GM21515 (cell line): ENCODE data around the gene RALGAPA1.
"Not testable (repeated sequence)": the region's sequence is repeated elsewhere in the genome, so short reads cannot be mapped to it uniquely, and the experiment has no call there.

ENCODE experiments used
- ATAC-seq: cut with Tn5 transposase; IDR thresholded peaks from one replicate; pipeline ENCODE4 v1.9.1; 2021; ENCODE audit not compliant: unreplicated experiment

Gene RALGAPA1

GRCh38 chr14:35704793-35705493 is 104.2 kb downstream of the RALGAPA1 start:
- no peak for ATAC-seq

- ATAC-seq, result no peak
These were observed 107.6 kb downstream of the RALGAPA1 start for GRCh38 chr14:35701531-35701930.

GRCh38 chr14:35699791-35700444 is 109.2 kb downstream of the RALGAPA1 start:
- ATAC-seq, result no peak

- ATAC-seq, result no peak
These were observed 112.5 kb downstream of the RALGAPA1 start for GRCh38 chr14:35696575-35696974.

- ATAC-seq, result no peak
These were observed 113.0 kb downstream of the RALGAPA1 start for GRCh38 chr14:35696119-35696518.

- no peak for ATAC-seq
These were observed 113.4 kb downstream of the RALGAPA1 start for GRCh38 chr14:35695647-35696046.

- ATAC-seq, result no peak
These were observed 114.0 kb downstream of the RALGAPA1 start for GRCh38 chr14:35695072-35695471.

GRCh38 chr14:35689000-35689460 is 120.1 kb downstream of the RALGAPA1 start:
- ATAC-seq, result no peak

GRCh38 chr14:35688126-35688826 is 120.8 kb downstream of the RALGAPA1 start:
- ATAC-seq, result no peak

- ATAC-seq, result no peak
These were observed 121.7 kb downstream of the RALGAPA1 start for GRCh38 chr14:35687335-35687939.

GRCh38 chr14:35683688-35684087 is 125.4 kb downstream of the RALGAPA1 start:
- not testable (repeated sequence) for ATAC-seq

- no peak for ATAC-seq
These were observed 126.3 kb downstream of the RALGAPA1 start for GRCh38 chr14:35682802-35683201.

- ATAC-seq, result no peak
These were observed 130.6 kb downstream of the RALGAPA1 start for GRCh38 chr14:35678403-35679028.

- ATAC-seq, result no peak
These were observed 139.3 kb downstream of the RALGAPA1 start for GRCh38 chr14:35669782-35670181.

GRCh38 chr14:35666429-35667043 is 142.6 kb downstream of the RALGAPA1 start:
- ATAC-seq, result no peak

GRCh38 chr14:35661875-35662274 is 147.2 kb downstream of the RALGAPA1 start:
- ATAC-seq, result no peak

GRCh38 chr14:35653045-35653444 is 156.1 kb downstream of the RALGAPA1 start:
- ATAC-seq, result no peak

GRCh38 chr14:35643513-35643912 is 165.6 kb downstream of the RALGAPA1 start:
- ATAC-seq, result no peak

GRCh38 chr14:35637851-35638250 is 171.2 kb downstream of the RALGAPA1 start:
- no peak for ATAC-seq

GRCh38 chr14:35637269-35637668 is 171.8 kb downstream of the RALGAPA1 start:
- ATAC-seq, result no peak

GRCh38 chr14:35632676-35633075 is 176.4 kb downstream of the RALGAPA1 start:
- ATAC-seq, result no peak
